Mesendoderm (in vitro differentiated cells): ENCODE data around the gene UBXN4.
"Not testable (repeated sequence)": the region's sequence is repeated elsewhere in the genome, so short reads cannot be mapped to it uniquely, and the experiment has no call there.

Experiments used
- DNase-seq: peaks from one replicate; pipeline ENCODE4 v3.0.0; 2013
- H2AK5ac ChIP-seq: 2 replicates; pipeline ENCODE4 v1.6.1; 2013; ENCODE audit warnings: low read length, inconsistent platforms
- H2BK120ac ChIP-seq: 2 replicates; pipeline ENCODE4 v1.6.1; 2013; ENCODE audit warnings: low read depth, mild to moderate bottlenecking, low read length, moderate library complexity, mixed read lengths
- H2BK15ac ChIP-seq: replicated peaks from 2 replicates; pipeline ENCODE4 v1.6.1; 2013; ENCODE audit warnings: low read depth, mild to moderate bottlenecking, moderate library complexity
- H2BK5ac ChIP-seq: 2 replicates; pipeline ENCODE4 v1.6.1; 2013; ENCODE audit warnings: low read length, inconsistent platforms
- H3K18ac ChIP-seq: 2 replicates; pipeline ENCODE4 v1.6.1; 2013; ENCODE audit warnings: mild to moderate bottlenecking, low read length, mixed read lengths
- H3K23ac ChIP-seq: one replicate; pipeline ENCODE4 v1.6.1; 2013; ENCODE audit warnings: low read length
- H3K27ac ChIP-seq: 2 replicates; pipeline ENCODE4 v1.5.1; 2013; ENCODE audit warnings: low read depth, mild to moderate bottlenecking, inconsistent platforms, low read length, moderate library complexity
- H3K27me3 ChIP-seq: 2 replicates; pipeline ENCODE4 v1.6.1; 2013; ENCODE audit warnings: low read length, control low read depth, mild to moderate bottlenecking, inconsistent platforms; ENCODE audit not compliant: insufficient read depth, poor library complexity
- H3K36me3 ChIP-seq: 2 replicates; pipeline ENCODE4 v1.6.1; 2013; ENCODE audit warnings: low read length, inconsistent platforms; ENCODE audit not compliant: control insufficient read depth, insufficient read depth
- H3K4ac ChIP-seq: one replicate; pipeline ENCODE4 v1.6.1; 2013; ENCODE audit warnings: low read depth, mild to moderate bottlenecking, low read length, moderate library complexity
- H3K4me1 ChIP-seq: 2 replicates; pipeline ENCODE4 v1.6.1; 2013; ENCODE audit warnings: low read depth, low read length, inconsistent platforms; ENCODE audit not compliant: control insufficient read depth
- H3K4me2 ChIP-seq: 2 replicates; pipeline ENCODE4 v1.6.1; 2013; ENCODE audit warnings: low read length
- H3K4me3 ChIP-seq: 2 replicates; pipeline ENCODE4 v1.5.1; 2013; ENCODE audit warnings: mild to moderate bottlenecking, low read length
- H3K56ac ChIP-seq: one replicate; pipeline ENCODE4 v1.6.1; 2013; ENCODE audit warnings: low read length
- H3K79me1 ChIP-seq: 2 replicates; pipeline ENCODE4 v1.6.1; 2013; ENCODE audit warnings: low read length, inconsistent platforms
- H3K79me2 ChIP-seq: 2 replicates; pipeline ENCODE4 v1.6.1; 2013; ENCODE audit warnings: mild to moderate bottlenecking, low read length; ENCODE audit not compliant: control insufficient read depth, insufficient read depth
- H3K9ac ChIP-seq: 2 replicates; pipeline ENCODE4 v1.6.1; 2013; ENCODE audit warnings: low read length, inconsistent platforms
- H4K5ac ChIP-seq: one replicate; pipeline ENCODE4 v1.6.1; 2013; ENCODE audit warnings: low read length
- H4K8ac ChIP-seq: one replicate; pipeline ENCODE4 v1.6.1; 2013; ENCODE audit warnings: low read depth, mild to moderate bottlenecking, control low read depth, low read length, moderate library complexity
- WGBS: extraction: QIAGEN DNeasy Blood & Tissue Kit; methylation state at CpG from one replicate; pipeline ENCODE4 v1.1.7; 2013; ENCODE audit warnings: low lambda C conversion rate, missing lambda C conversion rate; ENCODE audit not compliant: insufficient coverage; ENCODE audit errors: extremely low coverage; 5-methylcytosine and 5-hydroxymethylcytosine counted together

The UBXN4 gene

GRCh38 chr2:135807874-135808273 is 66.2 kb downstream of the UBXN4 start:
- WGBS: no CpG with 5 or more reads among the region's 3 CpGs

GRCh38 chr2:135812907-135813511 is 71.4 kb downstream of the UBXN4 start:
- Histone ChIP-seq H3K79me2 (no peaks in the 10 kb centered on the region), H2AK5ac (no peak overlapping the region), H2BK120ac (no peak overlapping the region), H2BK15ac (no peak overlapping the region), H3K27ac (no peak overlapping the region), H3K79me1 (no peaks in the 10 kb centered on the region), H3K4me1 (no peaks in the 10 kb centered on the region), H3K4me3 (no peak overlapping the region), H3K9ac (no peak overlapping the region), H3K36me3 (no peaks in the 10 kb centered on the region), H4K5ac (no peak overlapping the region), H4K8ac (no peak overlapping the region), H3K18ac (no peak overlapping the region), H2BK5ac (no peak overlapping the region), H3K23ac (no peak overlapping the region), H3K4me2 (no peak overlapping the region), H3K27me3 (no peaks in the 10 kb centered on the region), H3K56ac (no peak overlapping the region), H3K4ac (no peak overlapping the region)
- DNase-seq: no peak
- no CpG with 5 or more reads among the region's 2 CpGs for WGBS

More at GRCh38 chr2:135807874-135808273, 66.2 kb downstream of the UBXN4 start:
- not testable (repeated sequence) for H3K18ac ChIP-seq, DNase-seq, H3K79me2 ChIP-seq, H2BK120ac ChIP-seq, H3K79me1 ChIP-seq, H3K56ac ChIP-seq, H3K27ac ChIP-seq, H3K4me1 ChIP-seq, H3K23ac ChIP-seq, H4K8ac ChIP-seq, H4K5ac ChIP-seq, H3K36me3 ChIP-seq, H3K4me3 ChIP-seq, H3K9ac ChIP-seq, H2BK15ac ChIP-seq, H3K4me2 ChIP-seq, H2AK5ac ChIP-seq, H3K4ac ChIP-seq, H2BK5ac ChIP-seq, H3K27me3 ChIP-seq

- no peak overlapping the region for H2BK5ac ChIP-seq
Measured at GRCh38 chr2:135815269-135815668, 73.6 kb downstream of the UBXN4 start.

GRCh38 chr2:135817466-135817865 is 75.8 kb downstream of the UBXN4 start:
- WGBS: no CpG with 5 or more reads among the region's 18 CpGs
- no peak overlapping the region for H2BK5ac ChIP-seq
- no peak overlapping the region for H2BK15ac ChIP-seq
- no peaks in the 10 kb centered on the region for H3K36me3 ChIP-seq
- H3K56ac ChIP-seq: no peak overlapping the region
- no peaks in the 10 kb centered on the region for H3K27me3 ChIP-seq
- no peak overlapping the region for H2AK5ac ChIP-seq
- no peaks in the 10 kb centered on the region for H3K4me1 ChIP-seq
- no peaks in the 10 kb centered on the region for H3K79me1 ChIP-seq
- no peaks in the 10 kb centered on the region for H3K79me2 ChIP-seq
- H3K23ac ChIP-seq: no peak overlapping the region
- no peak overlapping the region for H3K18ac ChIP-seq
- no peak overlapping the region for H4K5ac ChIP-seq
- H3K4ac ChIP-seq: no peak overlapping the region
- no peak overlapping the region for H3K4me2 ChIP-seq
- no peak for DNase-seq
- no peak overlapping the region for H3K4me3 ChIP-seq
- no peak overlapping the region for H2BK120ac ChIP-seq
- H4K8ac ChIP-seq: no peak overlapping the region
- no peak overlapping the region for H3K9ac ChIP-seq
- H3K27ac ChIP-seq: no peak overlapping the region

More at GRCh38 chr2:135815269-135815668, 73.6 kb downstream of the UBXN4 start:
- Histone ChIP-seq H3K4me1 (no peaks in the 10 kb centered on the region), H3K18ac (no peak overlapping the region), H3K9ac (no peak overlapping the region), H4K8ac (no peak overlapping the region), H3K36me3 (no peaks in the 10 kb centered on the region), H3K79me2 (no peaks in the 10 kb centered on the region), H3K4ac (no peak overlapping the region), H3K27me3 (no peaks in the 10 kb centered on the region), H3K27ac (no peak overlapping the region), H2BK120ac (no peak overlapping the region), H4K5ac (no peak overlapping the region), H3K79me1 (no peaks in the 10 kb centered on the region), H2AK5ac (no peak overlapping the region), H3K4me2 (no peak overlapping the region), H3K56ac (no peak overlapping the region), H3K4me3 (no peak overlapping the region), H2BK15ac (no peak overlapping the region), H3K23ac (no peak overlapping the region)
- no CpG with 5 or more reads among the region's 3 CpGs for WGBS
- no peak for DNase-seq

GRCh38 chr2:135817951-135818350 is 76.3 kb downstream of the UBXN4 start:
- Histone ChIP-seq H3K79me2 (no peaks in the 10 kb centered on the region), H3K4me2 (no peak overlapping the region), H2BK5ac (no peak overlapping the region), H3K27ac (no peak overlapping the region), H3K23ac (no peak overlapping the region), H4K8ac (no peak overlapping the region), H3K18ac (no peak overlapping the region), H2BK15ac (no peak overlapping the region), H3K4me1 (no peaks in the 10 kb centered on the region), H3K36me3 (no peaks in the 10 kb centered on the region), H3K79me1 (no peaks in the 10 kb centered on the region), H4K5ac (no peak overlapping the region), H2AK5ac (no peak overlapping the region), H2BK120ac (no peak overlapping the region), H3K4ac (no peak overlapping the region), H3K56ac (no peak overlapping the region), H3K9ac (no peak overlapping the region), H3K4me3 (no peak overlapping the region), H3K27me3 (no peaks in the 10 kb centered on the region)
- no CpG with 5 or more reads among the region's 4 CpGs for WGBS
- no peak for DNase-seq
